NCI-H2107 treated with DMSO at 0.1 percent for 48 hours (cell line): ENCODE measurements around the gene CPED1.

Experiments used
- DNase-seq: peaks from one replicate; lab custom pipeline; 2025; ENCODE audit not compliant: unreplicated experiment; lab: John Stamatoyannopoulos, UW

The CPED1 gene

GRCh38 chr7:121132940-121133339 is 144.4 kb downstream of the CPED1 start:
- DNase-seq, result no peak

- no peak for DNase-seq
These were observed 144.9 kb downstream of the CPED1 start for GRCh38 chr7:121133444-121133843.

GRCh38 chr7:121137580-121137979 is 149.1 kb downstream of the CPED1 start:
- DNase-seq, result no peak

- peak; percentile 94 for DNase-seq
These were observed 149.9 kb downstream of the CPED1 start for GRCh38 chr7:121138262-121138933.

- no peak for DNase-seq
These were observed 150.9 kb downstream of the CPED1 start for GRCh38 chr7:121139427-121139826.

- DNase-seq, result no peak
These were observed 152.3 kb downstream of the CPED1 start for GRCh38 chr7:121140790-121141189.

GRCh38 chr7:121151774-121152221 is 163.3 kb downstream of the CPED1 start:
- no peak for DNase-seq

GRCh38 chr7:121153411-121153810 is 164.9 kb downstream of the CPED1 start:
- no peak for DNase-seq

- DNase-seq, result no peak
These were observed 165.5 kb downstream of the CPED1 start for GRCh38 chr7:121153995-121154394.

- DNase-seq, result no peak
These were observed 168.3 kb downstream of the CPED1 start for GRCh38 chr7:121156825-121157224.

GRCh38 chr7:121157341-121157751 is 168.8 kb downstream of the CPED1 start:
- no peak for DNase-seq

GRCh38 chr7:121157885-121158590 is 169.5 kb downstream of the CPED1 start:
- DNase-seq, result no peak

- no peak for DNase-seq
These were observed 170.2 kb downstream of the CPED1 start for GRCh38 chr7:121158665-121159064.

GRCh38 chr7:121159553-121159952 is 171.0 kb downstream of the CPED1 start:
- DNase-seq, result no peak

- DNase-seq, result no peak
These were observed 171.9 kb downstream of the CPED1 start for GRCh38 chr7:121160150-121161008.

- DNase-seq, result no peak
These were observed 175.2 kb downstream of the CPED1 start for GRCh38 chr7:121163699-121164098.

- no peak for DNase-seq
These were observed 175.7 kb downstream of the CPED1 start for GRCh38 chr7:121164247-121164646.

GRCh38 chr7:121166916-121167315 is 178.4 kb downstream of the CPED1 start:
- DNase-seq, result no peak

GRCh38 chr7:121167971-121168370 is 179.5 kb downstream of the CPED1 start:
- DNase-seq, result no peak

GRCh38 chr7:121169469-121169868 is 181.0 kb downstream of the CPED1 start:
- DNase-seq, result no peak

- no peak for DNase-seq
These were observed 184.0 kb downstream of the CPED1 start for GRCh38 chr7:121172484-121172883.

- no peak for DNase-seq
These were observed 187.3 kb downstream of the CPED1 start for GRCh38 chr7:121175826-121176225.
